AG04450 (cell line): ENCODE results near the gene SPACA5B. TPM values are rescaled to one million over a fixed set of nuclear protein-coding genes. Genes with fewer than 3 reads are reported as not detected.
"Not testable (repeated sequence)": the region's sequence is repeated elsewhere in the genome, so short reads cannot be mapped to it uniquely, and the experiment has no call there.

Experiments
- CTCF ChIA-PET: fragments of 300-600, 350-600 bp; formaldehyde crosslinking; extraction: SDS; loops from one replicate; lab custom pipeline; 2022; ENCODE audit warnings: antibody characterized with exemption, inconsistent platforms; lab: Charles Lee
- POLR2A ChIA-PET: fragments of 350-600 bp; formaldehyde crosslinking; extraction: SDS; loops from one replicate; lab custom pipeline; 2021; ENCODE audit warnings: antibody characterized with exemption, inconsistent platforms; lab: Yijun Ruan, JAX
- DNase-seq: peaks from one replicate; pipeline ENCODE4 v3.0.0-alpha.2; 2011; ENCODE audit warnings: low read depth, low spot score
- H3K27ac ChIP-seq: one replicate; pipeline ENCODE4 v1.5.1; 2012; ENCODE audit warnings: low read depth, low read length, control low read depth
- H3K27me3 ChIP-seq: one replicate; pipeline ENCODE4 v1.6.0; 2012; ENCODE audit warnings: low read length; ENCODE audit not compliant: control insufficient read depth, insufficient read depth
- H3K4me3 ChIP-seq: 2 replicates; pipeline ENCODE4 v1.5.1; 2011; ENCODE audit warnings: mild to moderate bottlenecking, low read depth, low read length, control low read depth
- H3K9me3 ChIP-seq: 2 replicates; pipeline ENCODE4 v1.5.1; 2012; ENCODE audit warnings: low read length; ENCODE audit not compliant: control insufficient read depth, insufficient read depth
- CTCF ChIP-seq: IDR thresholded peaks from 2 replicates; pipeline ENCODE4 v1.5.1; 2011; ENCODE audit warnings: low read depth, low read length, control low read depth, inconsistent platforms
- polyA minus RNA-seq: library from RNA; depleted of rRNA, polyadenylated mRNA; stranded (reverse); fragments of >200 nt; gene quantifications from 2 replicates; pipeline ENCODE4 v1.2.3, GENCODE V29; 2011; rRNA and poly(A)+ RNA removed
- polyA plus RNA-seq: library from polyadenylated mRNA; depleted of rRNA; stranded (reverse); fragments of >200 nt; gene quantifications from 2 replicates; pipeline ENCODE4 v1.2.3, GENCODE V29; 2011; rRNA removed

Gene SPACA5B
- polyA plus RNA-seq (not detected in 2 replicates), polyA minus RNA-seq (not detected in 2 replicates)

DNA sequence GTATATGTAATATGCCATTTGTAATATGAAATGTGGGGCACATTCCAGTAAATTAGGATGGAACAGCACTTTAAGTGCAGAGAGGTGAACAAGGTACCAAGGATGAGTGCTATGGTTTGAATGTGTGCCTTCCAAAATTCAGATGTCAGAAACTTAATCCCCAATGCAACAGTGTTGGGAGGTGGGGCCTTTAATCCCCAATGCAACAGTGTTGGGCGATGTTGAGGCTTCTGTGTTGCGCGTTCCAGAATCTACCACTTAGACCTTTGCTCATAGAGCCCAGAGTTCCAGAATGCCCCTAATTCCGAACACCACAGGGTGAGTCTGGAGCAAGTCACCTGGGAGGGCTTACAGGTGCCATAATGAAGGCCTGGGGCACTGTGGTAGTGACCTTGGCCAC is at the start of gene SPACA5B:
Gene SPACA5B (plus strand): TSS at position 301 of the 400 bp plus-strand sequence. CDS start 62 bp downstream, at position 363.
- H3K27ac ChIP-seq, DNase-seq, CTCF ChIA-PET, POLR2A ChIA-PET, H3K9me3 ChIP-seq, H3K4me3 ChIP-seq, H3K27me3 ChIP-seq: not testable (repeated sequence)

DNA sequence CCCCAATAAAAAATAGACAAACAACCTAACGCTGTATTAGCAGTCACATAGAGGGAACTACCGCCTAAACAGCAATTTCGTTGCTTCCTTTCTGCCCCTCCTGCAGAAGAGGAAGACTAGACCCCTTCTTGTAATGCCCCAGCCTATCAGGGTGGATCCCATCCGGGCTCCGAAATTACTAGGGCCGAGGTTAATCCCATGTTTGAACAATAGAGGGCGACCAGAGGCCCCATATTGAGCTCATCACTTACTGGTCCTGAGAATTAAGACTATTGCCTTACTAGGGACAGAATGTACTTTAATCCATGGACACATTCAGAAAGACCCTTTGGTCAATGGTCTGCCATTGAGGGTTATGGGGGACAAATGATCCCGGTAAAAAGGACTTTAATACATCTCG is 47.2 kb upstream of the SPACA5B start:
- DNase-seq: peak; percentile 2
- peak; percentile 63 for TF ChIP-seq CTCF
- no peaks in the 10 kb centered on the region for H3K27me3 ChIP-seq
- ChIA-PET CTCF (interaction anchor here (0.6 to 1.7 kb wide), 7 partner anchors 11 to 411 kb away, joined by 3 to 17 read pairs (median 5); no protein-coding TSS in a partner anchor), POLR2A (no interaction called here)
- no peaks in the 10 kb centered on the region for H3K9me3 ChIP-seq
- H3K4me3 ChIP-seq: no peak overlapping the region
- no peak overlapping the region for H3K27ac ChIP-seq

DNA sequence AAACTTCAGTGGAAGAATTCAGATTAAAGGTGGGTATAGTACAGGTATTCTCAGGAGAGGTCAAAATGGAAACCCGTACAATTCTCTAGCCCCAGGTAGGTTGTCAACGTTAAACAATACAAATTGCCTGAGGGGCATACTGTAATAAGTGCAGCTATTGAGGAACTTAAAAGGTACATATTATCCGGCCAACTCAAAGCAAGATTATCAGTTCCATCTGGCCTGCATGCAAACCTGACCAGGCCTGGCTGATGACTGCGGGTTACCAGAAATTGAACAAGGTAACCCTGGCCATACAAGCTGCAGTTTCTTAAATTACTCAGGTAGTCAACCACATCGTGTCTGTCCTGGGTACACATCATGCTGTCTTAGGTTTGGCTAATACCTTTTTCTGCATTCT is 46.7 kb upstream of the SPACA5B start:
- Histone ChIP-seq H3K27ac (no peak overlapping the region), H3K4me3 (no peak overlapping the region), H3K9me3 (no peaks in the 10 kb centered on the region), H3K27me3 (no peaks in the 10 kb centered on the region)
- TF ChIP-seq CTCF: no peak
- ChIA-PET CTCF (interaction anchor here (0.6 to 1.7 kb wide), 9 partner anchors 11 to 411 kb away, joined by 3 to 17 read pairs (median 4); no protein-coding TSS in a partner anchor), POLR2A (no interaction called here)
- DNase-seq: no peak

GRCh38 chrX:48086082-48086481 is 44.3 kb upstream of the SPACA5B start:
- Histone ChIP-seq H3K27ac (no peak overlapping the region), H3K4me3 (no peak overlapping the region), H3K9me3 (no peaks in the 10 kb centered on the region), H3K27me3 (no peaks in the 10 kb centered on the region)
- no peak for DNase-seq
- POLR2A ChIA-PET: no interaction called here
- TF ChIP-seq CTCF: no peak
- CTCF ChIA-PET: interaction anchor here (1.0 kb wide), 1 partner anchor 408 kb away, joined by 3 read pairs; no protein-coding TSS in a partner anchor

- DNase-seq: no peak
- Histone ChIP-seq H3K4me3 (no peak overlapping the region), H3K9me3 (no peaks in the 10 kb centered on the region), H3K27ac (no peak overlapping the region), H3K27me3 (no peaks in the 10 kb centered on the region)
- POLR2A ChIA-PET: no interaction called here
- no peak for TF ChIP-seq CTCF
- CTCF ChIA-PET: no interaction called here
Observed at GRCh38 chrX:48090123-48090522, 40.3 kb upstream of the SPACA5B start.

- H3K9me3 ChIP-seq, H3K27me3 ChIP-seq, DNase-seq, H3K4me3 ChIP-seq, CTCF ChIA-PET, H3K27ac ChIP-seq, POLR2A ChIA-PET: not testable (repeated sequence)
Observed at GRCh38 chrX:48092558-48092957, 37.9 kb upstream of the SPACA5B start.
